ENCODE data around the gene RNF212. TPM values are rescaled to one million over a fixed set of nuclear protein-coding genes. Genes with fewer than 3 reads are reported as not detected.

RNF212 gene
- total and polyA plus RNA-seq, 9 of the 15 experiments (the other 6 are each of a cell fraction or from before 2014, with no cell fraction given) = 0.04 TPM; not detected in 8

GRCh38 chr4:1074077-1074476 lies 39.3 kb downstream of the RNF212 start:
- H3K27ac ChIP-seq (ENCODE audit: extremely low read depth, low read depth, low read length) = no peak overlapping the region
- in situ Hi-C loops (cut with MboI) = no loop called here
- no TSS peak for BruUV-seq (replicated peaks)
- H4K20me1 ChIP-seq (replicated peaks; ENCODE audit: control insufficient read depth, insufficient read depth, low read length) = no peaks in the 10 kb centered on the region
- H3K27me3 ChIP-seq (ENCODE audit: control insufficient read depth in 2 of 2, insufficient read depth in 2 of 2, low read length in 2 of 2) = peaks cover 55 to 70% of the 10 kb centered on the region in 2 experiments
- no peaks in the 10 kb centered on the region for H3K9me3 ChIP-seq (replicated peaks; ENCODE audit: control insufficient read depth, insufficient read depth, low read depth, low read length)
- intact Hi-C loops (cut with micrococcal nuclease) = no loop called here
- no peak overlapping the region for H2AFZ ChIP-seq (ENCODE audit: low read depth, low read length)
- ChIA-PET CTCF (ENCODE audit: low intra/inter-chr PET ratio) (no interaction called here), POLR2A (interaction anchor here (0.7 kb wide), 1 partner anchor 43 kb away, joined by 3 read pairs; no protein-coding TSS in a partner anchor)
- DNase-seq (ENCODE audit: extremely low read depth in 1 of 4, low spot score in 3 of 4) (no peak), FAIRE-seq (no peak), ATAC-seq (no peak)
- no peaks in the 10 kb centered on the region for H3K9me1 ChIP-seq (ENCODE audit: control insufficient read depth, insufficient read depth, low read length)
- 3% methylated on average over 9 of the region's 9 CpGs for WGBS (ENCODE audit: insufficient coverage, low coverage, missing lambda C conversion rate)
- no peaks in the 10 kb centered on the region for H3K79me2 ChIP-seq (ENCODE audit: control insufficient read depth, insufficient read depth, low read length)
- no peak overlapping the region for H3K4me3 ChIP-seq
- H3K4me2 ChIP-seq (ENCODE audit: insufficient read depth, low read length) = no peak overlapping the region
- H3K9ac ChIP-seq (ENCODE audit: insufficient read depth in 1 of 2, low read depth in 2 of 2, low read length in 2 of 2) = no peak overlapping the region; a peak in 1 of 4 replicates
- peaks cover 0 to 5% of the 10 kb centered on the region in 2 experiments; a peak in 1 of 5 replicates for H3K4me1 ChIP-seq (replicated peaks in 1 of 2; ENCODE audit: control insufficient read depth in 2 of 2, insufficient read depth in 2 of 2, low read length in 2 of 2)
- no peaks in the 10 kb centered on the region for H3K36me3 ChIP-seq (ENCODE audit: control insufficient read depth, insufficient read depth, low read length)
- no peak for TF ChIP-seq ELF1 (tag; IDR thresholded peaks at IDR 0.05)
- no peak for TF ChIP-seq SMAD2 (IDR thresholded peaks at IDR 0.05; ENCODE audit: low read depth, low read length)
- TF ChIP-seq ZNF407 (IDR thresholded peaks at IDR 0.05; ENCODE audit: low read depth) = no peak
- no peak for TF ChIP-seq VEZF1 (CRISPR knock-in tag; IDR thresholded peaks at IDR 0.05)
- TF ChIP-seq MAZ (CRISPR knock-in tag; conservative IDR thresholded peaks at IDR 0.05 in 1 of 2, IDR thresholded peaks at IDR 0.05 in 1 of 2) = no peak
- no peak for TF ChIP-seq FOXM1 (IDR thresholded peaks at IDR 0.05; ENCODE audit: low read depth)
- no peak for TF ChIP-seq FOXM1 (CRISPR knock-in tag; IDR thresholded peaks at IDR 0.05; ENCODE audit: low read depth)
- TF ChIP-seq PHF8 (IDR thresholded peaks at IDR 0.05; ENCODE audit: borderline replicate concordance, low read length) = no peak
- no peak for TF ChIP-seq U2AF1 (optimal IDR thresholded peaks at IDR 0.05; ENCODE audit: low read depth, low read length)
- TF ChIP-seq ZNF707 (CRISPR knock-in tag; conservative IDR thresholded peaks at IDR 0.05) = no peak
- no peak for TF ChIP-seq MYBL2 (IDR thresholded peaks at IDR 0.05; ENCODE audit: low read depth)
- TF ChIP-seq MYBL2 (CRISPR knock-in tag; IDR thresholded peaks at IDR 0.05; ENCODE audit: borderline replicate concordance) = no peak
- TF ChIP-seq ZNF184 (CRISPR knock-in tag; IDR thresholded peaks at IDR 0.05) = no peak
- no peak for TF ChIP-seq ZNF507 (tag; conservative IDR thresholded peaks at IDR 0.05)
- no peak for TF ChIP-seq ZNF23 (CRISPR knock-in tag; IDR thresholded peaks at IDR 0.05)

Measured in K562 (cell line).